Suppressor macrophage (primary cell): ENCODE data around the gene SEMA6D.

Experiments used
- DNase-seq, 4 experiments: peaks; one replicate each; pipeline ENCODE4 v3.0.0-alpha.2; 2020 to 2022

The SEMA6D gene

DNA sequence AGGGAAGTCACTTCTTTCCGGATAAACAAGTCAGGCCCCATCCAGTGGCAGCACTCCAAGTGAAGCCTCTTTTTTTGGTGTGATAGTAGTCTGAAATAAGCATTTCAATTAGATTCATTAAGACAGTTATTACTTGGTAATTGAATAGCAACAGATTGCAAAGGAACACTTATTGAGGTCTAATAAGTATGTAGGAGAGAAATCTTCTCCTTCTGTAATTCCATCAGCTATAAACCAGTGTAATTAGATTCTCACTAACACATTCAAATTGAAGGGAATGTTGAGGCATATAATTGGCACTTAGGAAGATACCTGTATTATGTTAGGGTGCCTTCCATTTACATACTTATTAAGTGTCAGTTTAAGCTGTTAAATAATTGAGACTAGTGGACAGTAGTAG is 73.9 kb downstream of the SEMA6D start:
- DNase-seq: no peak

DNA sequence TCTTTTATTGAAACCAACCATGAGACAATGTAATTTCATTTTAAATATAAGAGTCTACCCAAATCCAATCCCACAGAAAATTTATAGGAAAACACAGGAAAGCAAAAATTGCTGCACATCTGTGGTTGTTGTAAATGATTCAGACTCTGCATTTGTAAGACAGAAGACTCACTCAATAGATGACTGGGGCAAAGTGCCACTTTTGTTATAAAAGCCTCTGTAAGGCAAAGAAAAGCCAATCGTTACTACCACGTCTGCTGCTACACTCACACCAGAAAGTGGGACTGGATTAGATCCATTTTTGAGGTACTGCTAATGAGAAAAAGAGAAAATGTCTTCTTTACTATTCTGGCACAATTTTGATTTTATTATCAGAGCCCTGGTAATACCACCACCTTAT is 74.9 kb downstream of the SEMA6D start:
- no peak for DNase-seq

DNA sequence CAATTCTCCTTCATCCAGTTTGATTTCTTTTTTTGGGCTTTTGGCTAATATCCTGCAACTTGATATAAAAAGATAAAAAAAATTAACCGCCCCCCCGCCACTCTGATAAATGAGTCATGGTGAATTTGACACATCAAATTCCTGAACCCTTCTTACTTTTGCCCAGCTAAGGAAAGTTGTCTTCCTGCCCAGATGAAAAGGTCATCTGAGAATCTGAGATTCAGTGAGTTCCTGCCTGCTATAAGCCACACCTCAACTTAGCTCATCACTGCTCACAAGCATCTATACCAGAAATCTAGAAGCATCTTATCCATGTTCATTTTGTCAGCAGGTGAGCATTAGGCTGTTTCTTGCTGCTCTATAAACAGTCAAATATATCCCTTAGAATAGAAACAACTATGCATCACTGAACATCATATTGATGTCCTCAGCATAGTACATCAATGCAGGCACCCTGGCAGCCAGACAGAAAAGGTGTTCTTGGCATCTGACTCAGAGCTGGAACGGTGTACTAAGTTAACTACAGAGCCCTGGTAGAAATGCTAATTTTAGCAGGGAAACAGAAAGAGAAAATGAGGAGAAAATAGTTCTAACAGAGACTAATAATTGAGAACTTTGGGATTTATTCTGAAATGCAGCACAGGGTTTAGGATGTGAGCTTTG is 77.1 kb downstream of the SEMA6D start:
- DNase-seq: no peak

DNA sequence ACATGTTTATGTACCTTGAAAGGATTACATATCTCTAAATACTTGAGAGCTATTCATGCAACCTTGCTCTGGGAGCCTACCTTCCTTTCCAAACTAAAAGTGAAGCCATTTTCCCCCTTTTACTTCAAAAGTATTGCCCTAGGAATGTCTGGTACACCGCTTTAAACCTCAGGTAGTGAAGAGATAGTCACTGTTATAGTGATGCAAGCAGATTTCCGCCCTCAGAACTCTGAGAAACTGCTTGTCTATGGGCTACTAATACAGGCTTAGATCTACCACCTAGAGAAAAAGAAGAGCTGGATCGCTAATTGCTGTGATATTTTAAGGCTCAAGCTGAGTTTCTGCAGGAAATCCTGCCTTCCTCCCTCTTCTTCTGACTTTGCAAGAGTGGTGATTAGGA is 78.6 kb downstream of the SEMA6D start:
- no peak for DNase-seq

DNA sequence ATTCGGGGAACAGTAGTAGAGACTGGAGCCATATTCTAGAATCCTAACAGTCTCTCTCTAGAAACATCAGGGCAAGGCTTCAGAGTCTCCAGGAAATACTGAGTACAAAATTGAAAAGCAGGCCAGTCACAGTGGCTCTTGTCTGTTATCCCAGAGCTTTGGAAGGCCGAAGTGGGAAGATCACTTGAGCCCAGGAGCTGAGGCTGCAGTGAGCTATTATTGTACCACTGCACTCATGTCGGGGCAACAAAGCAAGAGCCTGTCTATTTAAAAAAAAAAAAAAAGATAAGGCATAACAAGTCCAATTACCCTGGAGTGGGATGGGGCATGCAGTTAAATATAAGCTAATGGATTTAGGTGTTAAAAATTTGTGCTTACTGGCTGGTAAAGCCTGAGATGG is 79.0 kb downstream of the SEMA6D start:
- no peak for DNase-seq

DNA sequence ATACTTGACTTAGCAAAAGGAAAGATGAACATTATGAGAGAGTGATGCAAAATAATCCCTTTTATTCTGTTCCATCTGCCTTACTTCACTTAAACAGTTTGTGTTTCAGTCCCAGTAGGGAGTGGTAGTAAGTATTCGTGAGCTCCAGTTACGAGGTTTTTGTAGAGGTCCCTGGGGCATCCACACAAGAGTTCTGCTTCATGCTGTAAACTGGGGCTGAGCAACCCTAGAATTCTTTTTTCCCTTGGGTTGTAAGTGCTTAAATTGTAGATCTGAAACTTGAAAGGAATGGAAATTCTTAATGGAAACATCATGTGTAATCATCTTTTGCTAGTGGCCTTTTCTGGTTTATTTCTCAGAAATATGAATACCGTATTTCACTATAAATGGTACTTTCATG is 79.5 kb downstream of the SEMA6D start:
- DNase-seq: no peak

DNA sequence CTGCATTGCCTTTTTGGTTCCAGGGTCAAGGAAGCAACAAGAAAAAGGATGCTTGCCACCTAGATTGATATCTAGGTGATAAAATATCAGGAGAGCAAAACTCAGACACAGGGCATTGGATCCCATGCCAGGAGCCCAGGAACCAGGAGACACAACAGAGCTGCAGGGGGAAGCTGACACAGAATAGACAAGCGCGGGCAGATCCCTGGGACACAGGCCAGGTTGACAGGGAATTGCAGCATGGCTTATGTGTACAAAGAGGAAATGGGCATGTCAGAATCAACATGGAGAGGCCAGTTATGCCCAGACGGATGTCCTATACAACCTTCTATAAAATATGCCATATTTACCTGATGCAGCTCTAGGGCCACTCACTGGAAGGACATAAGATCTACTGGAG is 84.2 kb downstream of the SEMA6D start:
- DNase-seq: no peak

DNA sequence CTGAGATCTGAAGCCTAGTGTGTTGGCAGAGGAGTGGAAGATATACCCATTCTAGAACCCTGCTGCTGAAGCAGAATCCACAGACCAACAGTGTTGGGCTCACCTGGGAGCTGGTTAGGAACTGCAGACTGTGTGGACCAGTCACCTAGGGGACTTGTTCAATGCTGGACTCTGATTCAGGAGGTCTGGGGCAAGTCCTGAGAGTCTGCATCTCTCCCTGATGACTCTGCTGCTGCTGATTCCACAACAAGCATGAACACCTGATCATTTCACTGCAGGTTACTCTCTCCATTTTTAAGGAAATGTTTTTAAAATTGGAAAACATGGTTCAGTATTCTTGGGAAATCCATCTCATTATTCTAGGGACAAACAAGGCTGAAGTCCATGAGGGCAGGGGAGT is 84.9 kb downstream of the SEMA6D start:
- no peak for DNase-seq

DNA sequence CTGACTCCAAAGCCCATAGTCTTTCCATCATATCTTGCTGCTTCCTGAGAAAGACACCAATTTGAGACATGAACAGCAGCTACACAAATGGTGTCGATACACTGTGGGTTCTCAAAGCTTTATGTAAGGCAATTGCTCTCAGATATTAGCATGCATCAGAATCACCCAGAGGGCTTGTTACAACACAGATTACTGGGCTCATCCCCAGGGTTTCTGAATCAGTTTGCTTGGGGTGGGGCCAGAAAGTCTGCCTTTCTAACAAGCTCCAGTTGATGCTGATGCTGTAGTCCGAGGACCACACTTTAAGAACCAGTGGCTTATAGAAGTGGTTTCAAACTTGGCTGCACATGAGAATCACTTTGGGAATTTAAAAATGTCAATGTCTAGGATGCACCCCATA is 86.5 kb downstream of the SEMA6D start:
- no peak for DNase-seq

DNA sequence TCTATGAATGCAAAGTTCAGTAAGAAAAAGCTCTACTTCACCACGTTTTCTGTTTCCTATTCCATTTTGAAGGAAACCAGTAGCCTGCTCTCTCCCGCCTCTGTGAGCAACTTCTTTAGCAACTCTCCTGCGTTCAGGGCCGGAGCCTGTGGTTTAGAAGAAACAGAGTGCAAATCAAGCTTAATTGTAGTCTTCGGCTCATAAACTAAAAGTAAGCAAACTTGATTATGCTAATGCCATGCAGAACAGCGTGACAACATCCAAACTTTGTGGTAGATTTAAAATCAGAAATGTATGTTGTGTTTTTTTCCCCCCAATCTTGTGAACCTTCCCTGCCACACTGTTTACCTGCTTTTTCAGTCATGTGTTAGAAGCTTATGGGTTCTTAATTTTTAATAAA is 87.4 kb downstream of the SEMA6D start:
- no peak for DNase-seq

DNA sequence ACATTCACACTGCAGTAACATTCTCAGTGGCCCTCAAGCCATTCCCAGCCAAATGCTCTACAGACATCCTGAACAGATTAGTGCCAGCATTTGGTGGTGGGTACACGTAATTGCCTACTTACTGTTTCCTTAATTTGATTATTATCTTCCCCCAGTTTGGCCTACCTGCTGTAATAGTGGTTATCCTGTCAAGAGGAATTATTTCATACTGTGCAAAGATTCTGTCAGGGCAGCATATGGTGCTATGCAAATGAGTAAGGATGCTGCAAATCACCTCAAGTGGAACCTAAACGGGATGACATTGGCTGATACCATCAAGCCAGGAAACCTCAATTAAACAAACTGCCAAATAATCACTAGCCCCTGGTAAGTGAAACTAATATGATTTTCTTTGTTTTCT is 88.7 kb downstream of the SEMA6D start:
- no peak for DNase-seq

DNA sequence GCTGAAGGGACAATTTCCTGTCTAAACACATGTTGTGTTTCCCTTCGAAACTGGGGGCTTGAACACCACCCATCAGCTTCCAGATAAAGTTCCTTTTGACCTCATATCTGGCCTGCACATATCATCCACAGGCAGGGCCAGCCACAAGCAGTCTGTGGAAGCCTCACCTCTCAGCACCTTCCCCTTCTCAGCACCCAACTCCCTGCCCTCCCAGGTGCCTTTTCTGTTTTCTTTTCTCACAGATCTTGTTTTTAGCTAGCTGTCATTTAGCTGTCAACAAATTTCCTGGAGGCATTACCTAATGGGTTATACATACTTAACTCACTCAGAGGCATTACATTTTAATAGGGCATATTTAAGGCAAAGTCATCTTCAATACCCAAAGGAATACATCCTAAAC is 93.9 kb downstream of the SEMA6D start:
- DNase-seq: no peak

DNA sequence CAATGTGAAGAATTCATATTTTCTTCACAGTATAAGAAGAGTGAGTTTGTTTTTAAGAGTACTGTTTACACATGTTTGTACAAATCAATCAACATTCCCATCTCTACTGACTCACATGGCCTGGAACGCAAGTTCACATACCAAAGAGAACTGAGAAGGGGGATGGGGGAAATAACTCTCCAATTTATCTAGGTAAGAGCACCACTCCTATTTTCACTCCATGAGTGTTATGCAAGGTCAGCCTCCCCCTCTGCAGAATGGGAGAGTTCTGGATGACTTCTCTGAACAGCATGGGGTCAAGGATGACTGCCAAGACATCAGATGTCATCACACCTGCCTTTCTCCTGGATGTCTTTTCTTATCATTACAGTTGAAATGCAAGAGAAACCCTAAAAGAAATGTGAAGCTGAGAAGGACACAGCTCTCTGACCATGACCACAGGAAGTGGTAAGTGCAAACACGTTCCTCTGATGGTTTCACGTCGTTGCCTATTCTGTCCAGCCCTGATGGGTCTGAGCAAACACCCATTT is 95.2 kb downstream of the SEMA6D start:
- DNase-seq: no peak

DNA sequence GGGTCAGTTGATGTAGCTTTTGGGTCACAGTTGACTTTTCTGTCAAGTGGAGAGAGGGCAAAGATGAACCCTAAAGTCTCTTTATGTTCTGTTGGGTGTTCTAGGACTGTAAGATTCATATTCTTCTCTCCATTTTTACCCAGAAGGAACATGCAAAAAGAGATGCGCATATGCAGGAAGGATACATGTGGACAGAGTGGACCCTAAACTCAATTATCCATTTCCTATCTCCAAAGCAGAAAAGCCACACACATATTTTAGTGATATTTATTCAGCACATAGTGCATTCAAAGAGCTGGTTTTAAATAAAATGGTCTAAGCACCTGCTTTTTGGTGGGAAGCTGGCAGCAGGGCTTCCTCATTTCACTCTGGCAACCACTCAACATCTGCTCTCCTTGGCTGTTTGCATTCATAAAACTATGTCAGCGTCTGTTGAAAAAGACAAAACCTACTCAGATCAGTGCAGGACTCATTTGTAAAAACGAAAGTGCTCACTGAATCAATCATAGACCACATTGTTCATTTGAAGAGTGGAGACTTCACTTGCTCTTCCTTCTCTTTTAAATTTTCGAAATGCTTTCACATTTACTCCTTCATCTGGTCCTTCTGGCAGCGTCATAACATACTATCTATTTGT is 96.6 kb downstream of the SEMA6D start:
- DNase-seq: no peak

DNA sequence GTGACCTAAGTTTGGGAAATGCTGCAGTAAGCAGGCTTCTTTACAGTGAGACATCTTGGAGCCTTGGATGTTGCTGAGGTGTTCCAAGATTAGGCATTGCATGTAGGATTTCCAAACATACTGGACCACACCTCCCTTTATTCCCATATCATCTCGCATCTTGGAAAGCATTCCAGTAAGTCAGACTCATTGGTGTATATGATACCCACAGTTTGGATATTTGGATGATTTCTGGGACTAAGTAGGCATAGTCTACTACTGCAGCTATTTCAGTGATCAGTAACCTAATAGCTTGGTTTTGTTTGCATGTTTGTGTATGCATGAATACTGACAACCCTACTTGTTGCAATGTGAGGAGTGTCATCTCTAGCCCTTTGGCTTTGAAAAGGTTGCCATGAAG is 97.3 kb downstream of the SEMA6D start:
- DNase-seq: no peak

DNA sequence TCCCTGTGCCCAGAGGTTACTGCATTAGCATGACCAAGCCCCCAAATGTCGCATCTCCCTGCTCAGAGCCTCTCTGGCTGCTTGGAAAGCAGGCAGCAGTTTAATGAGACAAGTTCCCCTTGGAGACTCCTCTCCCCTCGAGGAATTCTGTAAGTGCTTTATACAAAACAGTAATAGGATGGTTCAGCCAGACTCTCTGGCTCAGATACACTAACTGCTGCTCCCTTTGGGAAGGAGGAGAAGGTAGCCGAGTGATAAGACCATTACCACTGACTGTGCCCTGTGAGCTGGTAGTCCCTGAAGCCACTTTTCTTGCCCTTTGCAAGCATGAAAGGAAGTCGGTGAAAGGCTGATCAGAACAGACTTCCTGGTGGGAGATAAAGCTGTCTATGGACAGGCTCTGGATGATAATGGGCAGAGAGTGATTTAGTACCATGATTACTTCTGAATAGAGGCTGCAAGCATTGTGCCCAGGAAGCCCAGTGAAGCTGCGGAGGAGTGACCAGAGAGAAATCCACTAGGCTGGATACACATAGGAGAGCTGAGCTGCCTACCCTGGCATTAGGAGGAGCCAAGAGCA is 100.8 kb downstream of the SEMA6D start:
- no peak for DNase-seq

DNA sequence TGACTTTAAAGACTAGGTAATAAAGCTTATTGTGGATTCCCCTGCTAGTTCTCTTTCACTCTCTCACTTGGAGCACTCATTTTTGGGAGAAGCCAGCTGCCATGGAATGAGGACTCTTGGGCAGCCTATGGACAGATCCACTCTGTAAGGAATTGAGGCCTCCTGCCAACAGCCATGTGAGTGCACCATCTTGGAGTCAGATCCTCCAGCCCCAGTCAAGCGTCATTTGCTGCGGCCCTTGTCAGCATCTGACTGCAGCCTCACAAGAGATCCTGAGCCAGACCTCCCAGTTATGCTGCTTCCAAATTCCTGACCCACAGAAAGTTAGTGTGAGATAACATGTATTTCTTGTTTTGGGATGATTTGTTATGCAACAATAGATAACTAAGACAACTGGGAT is 101.9 kb downstream of the SEMA6D start:
- DNase-seq: no peak

DNA sequence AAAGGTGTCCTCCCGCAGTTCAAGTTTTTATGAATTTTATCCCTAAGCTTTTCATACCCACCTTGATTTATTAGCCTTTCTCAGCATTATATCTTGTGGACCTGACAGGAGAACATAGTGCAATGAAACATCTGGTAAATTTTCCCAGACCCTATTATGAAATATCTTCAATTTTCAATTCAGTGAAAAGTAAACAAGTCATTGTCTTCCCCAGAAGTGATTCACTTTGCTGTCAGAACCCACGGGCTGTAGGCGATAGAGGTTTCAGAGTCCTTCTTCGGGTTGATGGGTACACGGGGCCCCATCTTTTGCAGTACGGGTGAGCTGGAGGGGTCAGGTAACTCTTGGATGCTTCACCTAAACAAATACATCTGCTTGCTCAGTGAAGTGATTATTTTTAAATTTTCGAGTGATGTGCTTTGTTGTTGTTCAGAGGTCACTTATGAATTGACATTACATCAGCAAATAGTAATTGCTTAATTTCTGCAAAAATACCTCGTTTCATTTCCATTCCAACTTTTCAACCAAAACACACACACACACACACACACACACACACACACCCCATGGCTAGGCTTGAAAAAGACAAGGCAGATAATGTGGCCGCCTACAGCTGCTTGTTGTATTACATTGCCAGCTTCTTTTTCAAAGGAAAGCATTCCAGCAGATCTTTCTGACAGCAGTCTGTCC is 102.9 kb downstream of the SEMA6D start:
- no peak for DNase-seq

DNA sequence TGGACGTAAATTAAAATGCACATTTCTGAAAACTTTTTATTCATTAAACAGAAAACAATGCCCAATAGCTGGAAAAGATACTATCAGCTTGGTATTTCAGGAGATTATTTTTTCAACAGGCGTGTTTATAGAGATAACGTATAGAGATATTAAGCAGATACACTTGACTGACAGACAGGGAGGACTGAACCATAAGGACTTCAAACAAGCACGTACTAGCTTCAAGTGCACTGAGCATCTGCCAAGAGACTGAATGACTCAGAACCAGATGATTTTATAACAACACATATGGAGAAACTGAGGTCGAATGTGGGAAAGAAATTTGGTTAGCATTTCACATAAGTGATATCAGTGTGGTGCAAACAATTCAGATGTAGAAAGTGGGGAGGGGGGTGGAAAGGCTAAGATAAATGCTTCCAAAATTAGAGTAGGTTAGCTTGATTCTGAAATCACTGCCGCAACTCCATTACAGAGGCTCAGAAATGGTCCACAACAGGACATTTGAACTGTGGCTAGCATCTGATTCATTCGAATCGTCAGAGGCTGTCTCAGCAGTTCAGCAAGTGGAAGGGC is 103.5 kb downstream of the SEMA6D start:
- DNase-seq: no peak

DNA sequence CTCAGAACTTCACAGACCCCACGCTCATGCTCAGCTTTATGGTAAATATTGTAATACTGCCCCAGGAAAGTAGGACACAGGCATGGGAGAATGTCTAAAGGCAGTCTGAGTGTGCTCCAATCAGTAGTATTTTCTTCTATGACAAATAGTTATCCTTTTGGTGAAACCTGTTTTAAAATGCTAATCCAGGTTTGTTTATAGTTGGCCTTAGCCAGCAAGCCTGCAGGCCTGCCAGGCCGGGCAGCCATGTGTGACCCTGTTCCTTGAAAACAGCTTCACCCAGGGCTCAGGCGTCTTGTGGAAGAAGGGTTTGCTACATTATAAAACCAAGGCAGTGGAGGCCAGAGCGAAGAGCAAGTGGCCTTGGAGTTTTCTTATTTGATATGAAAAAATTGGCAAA is 104.7 kb downstream of the SEMA6D start:
- no peak for DNase-seq
